ENCODE data around the gene CCDC148.

CCDC148 gene

GRCh38 chr2:158212301-158212700, 244.3 kb downstream of the CCDC148 start:
- DNase-seq (ENCODE audit: low read depth in 2 of 2), result no peak

GRCh38 chr2:158211502-158211901, 245.1 kb downstream of the CCDC148 start:
- DNase-seq (ENCODE audit: low read depth in 2 of 2), result no peak

GRCh38 chr2:158207354-158207753, 249.2 kb downstream of the CCDC148 start:
- DNase-seq (ENCODE audit: low read depth in 2 of 2), result no peak

GRCh38 chr2:158205215-158205614, 251.3 kb downstream of the CCDC148 start:
- no peak for DNase-seq (ENCODE audit: low read depth in 2 of 2)

GRCh38 chr2:158204741-158205165, 251.8 kb downstream of the CCDC148 start:
- DNase-seq (ENCODE audit: low read depth in 2 of 2), result no peak

- DNase-seq (ENCODE audit: low read depth in 2 of 2), result no peak
Measured at GRCh38 chr2:158202161-158202815, 254.3 kb downstream of the CCDC148 start.

GRCh38 chr2:158199928-158200650, 256.5 kb downstream of the CCDC148 start:
- DNase-seq (ENCODE audit: low read depth in 2 of 2), result no peak

GRCh38 chr2:158197940-158198339, 258.6 kb downstream of the CCDC148 start:
- DNase-seq (ENCODE audit: low read depth in 2 of 2), result no peak

- no peak for DNase-seq (ENCODE audit: low read depth in 2 of 2)
Measured at GRCh38 chr2:158194229-158194628, 262.3 kb downstream of the CCDC148 start.

- no peak for DNase-seq (ENCODE audit: low read depth in 2 of 2)
Measured at GRCh38 chr2:158192515-158193443, 263.8 kb downstream of the CCDC148 start.

GRCh38 chr2:158191076-158191895, 265.3 kb downstream of the CCDC148 start:
- peak in 1 of 2 donors; percentile 0 for DNase-seq (ENCODE audit: low read depth in 2 of 2)

GRCh38 chr2:158189526-158189925, 267.0 kb downstream of the CCDC148 start:
- DNase-seq (ENCODE audit: low read depth in 2 of 2), result no peak

GRCh38 chr2:158187908-158188307, 268.6 kb downstream of the CCDC148 start:
- DNase-seq (ENCODE audit: low read depth in 2 of 2), result no peak

GRCh38 chr2:158184556-158185343, 271.8 kb downstream of the CCDC148 start:
- DNase-seq (ENCODE audit: low read depth in 2 of 2), result no peak

GRCh38 chr2:158184001-158184400, 272.6 kb downstream of the CCDC148 start:
- DNase-seq (ENCODE audit: low read depth in 2 of 2), result no peak

GRCh38 chr2:158182676-158183295, 273.8 kb downstream of the CCDC148 start:
- DNase-seq (ENCODE audit: low read depth in 2 of 2), result no peak

- no peak for DNase-seq (ENCODE audit: low read depth in 2 of 2)
Measured at GRCh38 chr2:158181171-158181570, 275.4 kb downstream of the CCDC148 start.

- no peak for DNase-seq (ENCODE audit: low read depth in 2 of 2)
Measured at GRCh38 chr2:158179660-158180059, 276.9 kb downstream of the CCDC148 start.

- no peak for DNase-seq (ENCODE audit: low read depth in 2 of 2)
Measured at GRCh38 chr2:158178646-158179045, 277.9 kb downstream of the CCDC148 start.

GRCh38 chr2:158174956-158175355, 281.6 kb downstream of the CCDC148 start:
- DNase-seq (ENCODE audit: low read depth in 2 of 2), result no peak
